A673 (cell line): ENCODE results near the gene PSMD3. TPM values are rescaled to one million over a fixed set of nuclear protein-coding genes. Genes with fewer than 3 reads are reported as not detected.

Experiments used
- BruUV-seq: library from RNA; stranded (reverse); fragments of 400-500 nt; replicated peaks from 2 replicates; lab custom pipeline; 2021; lab: Mats Ljungman, UMichigan
- CTCF ChIA-PET: fragments of 300-600 bp; sonication (Branson Sonifier 250); formaldehyde crosslinking; loops from one replicate; lab custom pipeline; 2022; ENCODE audit warnings: antibody characterized with exemption; lab: Charles Lee
- POLR2A ChIA-PET: fragments of 300-600 bp; sonication (Branson Sonifier 250); formaldehyde crosslinking; loops from one replicate; lab custom pipeline; 2022; ENCODE audit warnings: antibody characterized with exemption; ENCODE audit not compliant: low non-redundant PET; lab: Charles Lee
- DNase-seq: peaks from one replicate; pipeline ENCODE4 v3.0.0-alpha.2; 2015; ENCODE audit warnings: low spot score
- H3K27ac ChIP-seq: fragments of 200-600 bp; sonication (generic); 2 replicates; pipeline ENCODE4 v1.5.1; 2016; ENCODE audit warnings: mixed run types, low read depth, mild to moderate bottlenecking, mixed read lengths, antibody characterized with exemption, low read length; ENCODE audit not compliant: poor library complexity, severe bottlenecking
- H3K27me3 ChIP-seq: fragments of 200-600 bp; sonication (generic); replicated peaks from 2 replicates; pipeline ENCODE4 v1.6.1; 2017; ENCODE audit warnings: mixed run types, low read depth, mild to moderate bottlenecking, mixed read lengths, antibody characterized with exemption, low read length; ENCODE audit not compliant: insufficient read depth, poor library complexity
- H3K36me3 ChIP-seq: fragments of 200-600 bp; sonication (generic); 2 replicates; pipeline ENCODE4 v1.6.1; 2016; ENCODE audit warnings: mixed run types, mild to moderate bottlenecking, mixed read lengths, antibody characterized with exemption, low read length; ENCODE audit not compliant: insufficient read depth, poor library complexity, severe bottlenecking
- H3K4me1 ChIP-seq: fragments of 200-600 bp; sonication (generic); 2 replicates; pipeline ENCODE4 v1.6.1; 2017; ENCODE audit warnings: mixed run types, mild to moderate bottlenecking, mixed read lengths, antibody characterized with exemption, low read length; ENCODE audit not compliant: insufficient read depth, poor library complexity, severe bottlenecking
- H3K4me3 ChIP-seq: fragments of 200-600 bp; sonication (generic); 2 replicates; pipeline ENCODE4 v1.5.1; 2016; ENCODE audit warnings: low read depth, mixed run types, mild to moderate bottlenecking, mixed read lengths, low read length; ENCODE audit not compliant: poor library complexity, severe bottlenecking
- H3K9me3 ChIP-seq: fragments of 200-600 bp; sonication (generic); 2 replicates; pipeline ENCODE4 v1.6.1; 2016; ENCODE audit warnings: mixed run types, low read depth, mild to moderate bottlenecking, mixed read lengths, antibody characterized with exemption, low read length; ENCODE audit not compliant: poor library complexity, severe bottlenecking
- EZH2 ChIP-seq: fragments of 200-600 bp; sonication (generic); IDR thresholded peaks from 2 replicates; pipeline ENCODE4 v1.6.1; 2017; ENCODE audit warnings: borderline replicate concordance, low read depth, mild to moderate bottlenecking, mixed read lengths, antibody characterized with exemption, low read length; ENCODE audit not compliant: poor library complexity, severe bottlenecking
- intact Hi-C: fragments of 100-400 bp; cut with micrococcal nuclease; formaldehyde crosslinking; loops from one replicate; pipeline ENCODE4 v1.10.0; 2022; ENCODE audit not compliant: unreplicated experiment
- total RNA-seq: library from RNA; stranded (reverse); gene quantifications from 2 replicates; pipeline ENCODE4 v1.2.3, GENCODE V29; 2021
- TF ChIP-seq, protein P1 (sequence below): fragments of 300-800, 200-600 bp; sonication (generic); conservative IDR thresholded peaks from 2 replicates; pipeline ENCODE4 v1.5.1; 2017; ENCODE audit warnings: low read depth, mild to moderate bottlenecking, antibody characterized with exemption, low read length, moderate library complexity, mixed read lengths

Gene PSMD3
- total RNA-seq, 1 experiment from 2014 or later = 161 TPM

DNA sequence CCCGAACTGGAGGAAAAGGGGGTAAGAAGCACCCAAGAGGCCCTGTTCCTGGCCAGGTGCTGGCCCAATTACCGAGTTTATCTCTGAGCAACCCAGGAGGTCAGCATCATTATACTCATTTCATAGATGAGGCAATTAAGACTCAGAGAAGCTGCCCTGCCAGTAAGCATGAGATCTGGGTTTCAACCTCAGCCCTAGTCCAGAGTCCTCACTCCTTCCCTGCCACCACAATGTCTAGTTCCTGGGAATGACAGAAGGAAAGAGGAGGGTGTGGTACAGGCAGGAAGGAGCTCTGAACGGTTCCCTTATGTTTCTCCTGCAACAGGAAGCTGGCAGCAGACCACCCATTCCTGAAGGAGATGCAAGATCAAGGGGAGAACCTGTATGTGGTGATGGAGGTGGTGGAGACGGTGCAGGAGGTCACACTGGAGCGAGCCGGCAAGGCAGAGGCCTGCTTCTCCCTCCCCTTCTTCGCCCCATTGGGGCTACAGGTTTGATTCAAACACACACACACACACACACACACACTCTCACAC lies 10.4 kb upstream of the PSMD3 start:
- Histone ChIP-seq H3K27me3 (no peaks in the 10 kb centered on the region), H3K27ac (no peak overlapping the region), H3K36me3 (no peaks in the 10 kb centered on the region), H3K4me3 (no peak overlapping the region), H3K4me1 (no peaks in the 10 kb centered on the region), H3K9me3 (no peaks in the 10 kb centered on the region)
- intact Hi-C loops = no loop called here
- POLR2A ChIA-PET = no interaction called here
- no peak for DNase-seq
- BruUV-seq = no TSS peak
- CTCF ChIA-PET = no interaction called here
- TF ChIP-seq, protein P1, sequence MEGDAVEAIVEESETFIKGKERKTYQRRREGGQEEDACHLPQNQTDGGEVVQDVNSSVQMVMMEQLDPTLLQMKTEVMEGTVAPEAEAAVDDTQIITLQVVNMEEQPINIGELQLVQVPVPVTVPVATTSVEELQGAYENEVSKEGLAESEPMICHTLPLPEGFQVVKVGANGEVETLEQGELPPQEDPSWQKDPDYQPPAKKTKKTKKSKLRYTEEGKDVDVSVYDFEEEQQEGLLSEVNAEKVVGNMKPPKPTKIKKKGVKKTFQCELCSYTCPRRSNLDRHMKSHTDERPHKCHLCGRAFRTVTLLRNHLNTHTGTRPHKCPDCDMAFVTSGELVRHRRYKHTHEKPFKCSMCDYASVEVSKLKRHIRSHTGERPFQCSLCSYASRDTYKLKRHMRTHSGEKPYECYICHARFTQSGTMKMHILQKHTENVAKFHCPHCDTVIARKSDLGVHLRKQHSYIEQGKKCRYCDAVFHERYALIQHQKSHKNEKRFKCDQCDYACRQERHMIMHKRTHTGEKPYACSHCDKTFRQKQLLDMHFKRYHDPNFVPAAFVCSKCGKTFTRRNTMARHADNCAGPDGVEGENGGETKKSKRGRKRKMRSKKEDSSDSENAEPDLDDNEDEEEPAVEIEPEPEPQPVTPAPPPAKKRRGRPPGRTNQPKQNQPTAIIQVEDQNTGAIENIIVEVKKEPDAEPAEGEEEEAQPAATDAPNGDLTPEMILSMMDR = no peak
- no peak for TF ChIP-seq EZH2

DNA sequence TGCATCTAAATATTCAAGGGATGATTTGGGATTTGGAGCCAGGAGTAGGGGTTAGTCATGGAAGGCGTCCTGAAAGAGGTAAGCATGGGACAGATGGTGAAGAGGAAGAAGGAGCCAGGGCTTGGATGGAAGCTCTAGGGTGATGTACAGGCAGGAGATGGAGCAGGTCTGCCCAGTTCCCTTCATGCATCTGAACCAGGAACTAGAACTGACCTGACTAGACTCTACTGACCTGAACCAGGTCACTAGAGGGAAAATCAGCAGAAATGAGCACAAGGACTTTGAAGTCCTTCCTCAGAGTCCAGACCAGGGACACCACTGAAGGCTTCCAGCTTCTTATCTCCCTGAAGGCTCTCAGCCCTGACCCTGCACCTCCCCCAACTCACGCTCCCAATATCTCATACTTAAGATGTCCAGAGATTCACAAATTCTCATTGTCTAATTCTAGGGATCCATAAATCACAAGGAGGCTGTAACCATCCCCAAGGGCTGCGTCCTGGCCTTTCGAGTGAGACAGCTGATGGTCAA lies 9.5 kb upstream of the PSMD3 start:
- Histone ChIP-seq H3K9me3 (no peaks in the 10 kb centered on the region), H3K4me1 (no peaks in the 10 kb centered on the region), H3K36me3 (no peaks in the 10 kb centered on the region), H3K4me3 (no peak overlapping the region), H3K27ac (no peak overlapping the region), H3K27me3 (no peaks in the 10 kb centered on the region)
- no peak for DNase-seq
- ChIA-PET CTCF (no interaction called here), POLR2A (no interaction called here)
- TF ChIP-seq, protein P1 = no peak
- TF ChIP-seq EZH2 = no peak
- no TSS peak for BruUV-seq
- intact Hi-C loops = no loop called here

DNA sequence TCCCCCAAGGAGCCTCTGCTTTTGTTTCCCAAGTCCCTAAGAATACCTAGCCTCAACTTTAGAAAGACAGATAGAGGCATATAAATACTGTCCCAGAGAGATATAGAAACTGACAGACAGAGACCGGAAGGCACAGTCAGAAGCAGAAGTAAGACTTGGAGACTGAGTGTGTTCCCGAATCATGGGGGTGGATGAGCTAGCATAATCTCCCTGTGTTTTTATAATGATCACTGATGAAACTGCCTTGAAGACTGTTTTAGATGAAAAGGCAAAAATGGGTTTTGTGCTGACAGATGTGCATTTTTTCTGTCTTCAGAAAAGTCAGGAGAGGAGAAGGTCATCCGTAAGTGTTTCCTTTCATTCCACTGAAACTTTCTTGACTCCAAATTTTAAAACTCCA lies 8.3 kb upstream of the PSMD3 start:
- Histone ChIP-seq H3K9me3 (no peaks in the 10 kb centered on the region), H3K4me3 (no peak overlapping the region), H3K27ac (no peak overlapping the region), H3K36me3 (no peaks in the 10 kb centered on the region), H3K27me3 (no peaks in the 10 kb centered on the region), H3K4me1 (no peaks in the 10 kb centered on the region)
- intact Hi-C loops = no loop called here
- CTCF ChIA-PET = no interaction called here
- no peak for DNase-seq
- no TSS peak for BruUV-seq
- POLR2A ChIA-PET = no interaction called here
- no peak for TF ChIP-seq EZH2
- TF ChIP-seq, protein P1 = no peak
